ENCODE measurements around the gene ASAP2.

The ASAP2 gene

GRCh38 chr2:9330612-9331270 is 124.1 kb downstream of the ASAP2 start:
- peak; percentile 42 to 65 for DNase-seq

GRCh38 chr2:9331704-9332103 is 125.1 kb downstream of the ASAP2 start:
- no peak for DNase-seq

GRCh38 chr2:9332136-9332852 is 125.7 kb downstream of the ASAP2 start:
- DNase-seq, result no peak

- no peak for DNase-seq
Observed at GRCh38 chr2:9332853-9333245, 126.2 kb downstream of the ASAP2 start.

GRCh38 chr2:9333591-9334171 is 127.1 kb downstream of the ASAP2 start:
- DNase-seq, result peak; percentile 70 to 83

- peak; percentile 52 to 82 for DNase-seq
Observed at GRCh38 chr2:9334761-9335160, 128.1 kb downstream of the ASAP2 start.

- peak; percentile 61 to 69 for DNase-seq
Observed at GRCh38 chr2:9335322-9335832, 128.8 kb downstream of the ASAP2 start.

- DNase-seq, result peak; percentile 20 to 45
Observed at GRCh38 chr2:9336241-9336575, 129.6 kb downstream of the ASAP2 start.

- no peak for DNase-seq
Observed at GRCh38 chr2:9336576-9337314, 130.1 kb downstream of the ASAP2 start.

GRCh38 chr2:9337901-9338300 is 131.3 kb downstream of the ASAP2 start:
- no peak for DNase-seq

- DNase-seq, result no peak
Observed at GRCh38 chr2:9341337-9341887, 134.8 kb downstream of the ASAP2 start.

- no peak for DNase-seq
Observed at GRCh38 chr2:9342659-9343058, 136.0 kb downstream of the ASAP2 start.

- no peak for DNase-seq
Observed at GRCh38 chr2:9343524-9343923, 136.9 kb downstream of the ASAP2 start.

GRCh38 chr2:9344434-9344833 is 137.8 kb downstream of the ASAP2 start:
- DNase-seq, result no peak

GRCh38 chr2:9345343-9345742 is 138.7 kb downstream of the ASAP2 start:
- DNase-seq, result no peak

GRCh38 chr2:9345997-9346396 is 139.4 kb downstream of the ASAP2 start:
- no peak for DNase-seq

- no peak for DNase-seq
Observed at GRCh38 chr2:9346885-9347284, 140.3 kb downstream of the ASAP2 start.

- peak; percentile 54 to 61 for DNase-seq
Observed at GRCh38 chr2:9347411-9347881, 140.8 kb downstream of the ASAP2 start.

GRCh38 chr2:9354318-9354717 is 147.7 kb downstream of the ASAP2 start:
- no peak for DNase-seq

GRCh38 chr2:9355270-9355669 is 148.7 kb downstream of the ASAP2 start:
- no peak for DNase-seq

- no peak for DNase-seq
Observed at GRCh38 chr2:9355716-9356115, 149.1 kb downstream of the ASAP2 start.

- no peak for DNase-seq
Observed at GRCh38 chr2:9356261-9356660, 149.6 kb downstream of the ASAP2 start.

- DNase-seq, result no peak
Observed at GRCh38 chr2:9358846-9359245, 152.2 kb downstream of the ASAP2 start.

All from inflammatory macrophage treated with lipopolysaccharide for 1 hour (primary cell).